HG02943 (cell line): ENCODE measurements around the gene GTF2A1.
A peak's percentile ranks its signal among the peaks of the same experiment; 100 is the strongest.
"Not testable (repeated sequence)": the region's sequence is repeated elsewhere in the genome, so short reads cannot be mapped to it uniquely, and the experiment has no call there.

Experiments
- ATAC-seq: cut with Tn5 transposase; IDR thresholded peaks from one replicate; pipeline ENCODE4 v1.9.1; 2021; ENCODE audit warnings: mild to moderate bottlenecking, low read depth, moderate library complexity; ENCODE audit not compliant: unreplicated experiment

Gene GTF2A1

GRCh38 chr14:81234278-81234677 lies 13.5 kb upstream of the GTF2A1 start:
- no peak for ATAC-seq

DNA sequence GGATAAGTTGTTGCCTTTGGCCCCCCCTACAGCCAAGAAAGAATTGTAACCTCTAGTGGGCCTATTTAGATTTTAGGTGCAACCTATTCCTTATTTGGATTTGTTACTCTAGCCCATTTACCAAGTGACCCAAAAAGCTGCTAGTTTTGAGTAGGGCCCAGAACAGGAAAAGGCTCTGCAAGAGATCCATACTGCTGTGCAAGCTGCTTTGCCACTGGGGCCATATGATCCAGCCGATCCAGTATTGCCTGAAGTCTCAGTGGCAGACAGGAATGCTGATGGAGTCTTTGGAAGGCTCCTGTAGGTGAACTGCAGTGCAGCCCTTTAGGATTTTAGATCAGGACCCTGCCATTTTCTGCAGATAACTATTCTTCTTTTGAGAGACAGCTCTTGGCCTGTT lies 12.9 kb upstream of the GTF2A1 start:
- no peak for ATAC-seq

GRCh38 chr14:81231540-81231939 lies 10.8 kb upstream of the GTF2A1 start:
- no peak for ATAC-seq

DNA sequence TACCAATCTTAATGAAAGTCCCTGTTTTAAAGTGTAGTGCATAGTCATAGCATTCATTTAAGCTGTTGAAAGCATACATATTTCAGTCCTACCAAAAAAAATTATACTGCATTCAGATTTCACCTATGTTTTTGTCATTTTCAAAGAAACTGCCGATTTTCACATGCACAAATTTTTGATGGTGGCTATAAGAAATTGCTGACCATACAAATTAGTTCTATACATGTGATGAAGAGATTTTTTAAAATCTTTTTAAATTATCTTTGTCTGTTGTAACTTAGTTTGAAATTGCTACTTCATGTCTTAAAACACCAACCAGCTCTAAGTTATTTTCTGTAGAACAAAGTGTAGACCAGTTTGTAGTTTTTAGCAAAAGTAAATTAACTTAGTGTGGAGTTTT lies 3.5 kb upstream of the GTF2A1 start:
- no peak for ATAC-seq

DNA sequence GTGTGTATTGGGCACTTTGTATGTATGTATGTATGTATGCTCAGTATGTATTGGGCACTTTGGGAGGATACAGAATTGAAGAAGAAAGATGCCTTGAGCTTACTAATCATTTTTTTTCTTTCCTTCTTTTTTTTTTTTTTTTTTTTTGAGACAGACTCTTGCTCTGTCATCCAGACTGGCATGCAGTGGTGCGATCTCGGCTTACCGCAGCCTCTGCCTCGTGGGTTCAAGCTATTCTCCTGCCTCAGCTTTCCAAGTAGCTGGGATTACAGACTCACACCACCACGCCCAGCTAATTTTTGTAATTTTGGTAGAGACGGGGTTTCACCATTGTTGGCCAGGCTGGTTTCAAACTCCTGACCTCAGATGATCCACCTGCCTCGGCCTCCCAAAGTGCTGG lies 3.0 kb upstream of the GTF2A1 start:
- not testable (repeated sequence) for ATAC-seq

GRCh38 chr14:81222691-81223090 lies 1.9 kb upstream of the GTF2A1 start:
- no peak for ATAC-seq

GRCh38 chr14:81222126-81222525 lies 1.4 kb upstream of the GTF2A1 start:
- ATAC-seq, result no peak

DNA sequence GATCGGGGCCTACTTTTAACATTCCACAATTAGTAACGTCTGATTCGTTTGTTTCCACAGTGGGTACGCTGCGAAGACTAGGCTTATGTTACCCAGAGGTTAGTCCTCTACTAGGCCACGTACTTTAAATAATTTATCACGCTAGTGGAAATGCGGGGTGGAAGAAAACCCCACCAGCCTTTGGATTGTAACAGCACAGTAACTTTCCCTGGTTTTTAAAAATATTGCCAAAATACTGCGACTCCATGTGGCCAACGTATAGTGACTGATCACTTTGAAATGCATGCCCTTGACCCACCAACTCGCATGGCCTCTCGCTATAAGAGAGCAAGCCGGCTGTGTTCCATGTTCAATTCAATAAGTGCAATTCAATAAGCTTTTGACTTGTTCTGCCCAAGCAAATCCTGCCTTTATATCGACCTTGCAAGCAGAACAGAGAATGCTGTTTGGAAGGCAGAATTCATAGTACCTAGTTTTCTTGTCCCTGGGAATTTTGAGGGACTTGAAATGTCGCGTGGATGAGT lies 882 bp upstream of the GTF2A1 start:
- ATAC-seq, result no peak

DNA sequence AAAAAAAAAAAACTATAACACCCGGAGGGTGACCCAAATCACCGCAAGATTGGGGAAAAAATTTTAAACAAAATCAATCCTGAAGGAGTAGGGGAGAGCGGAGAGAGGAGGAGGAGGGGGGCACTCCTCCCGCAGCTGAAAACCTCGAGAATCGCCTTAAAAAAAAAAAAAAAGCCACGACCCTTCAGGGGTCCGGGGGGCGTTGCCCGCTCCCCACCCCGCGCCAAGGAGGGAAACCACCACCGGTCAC lies 254 bp downstream of the GTF2A1 start:
- ATAC-seq, result no peak

- ATAC-seq, result no peak
Observed at GRCh38 chr14:81219759-81220579, 790 bp downstream of the GTF2A1 start.

- ATAC-seq, result peak; percentile 57
Observed at GRCh38 chr14:81219210-81219758, 1.5 kb downstream of the GTF2A1 start.

- ATAC-seq, result peak; percentile 66
Observed at GRCh38 chr14:81211844-81212243, 8.9 kb downstream of the GTF2A1 start.

- ATAC-seq, result no peak
Observed at GRCh38 chr14:81209167-81209836, 11.5 kb downstream of the GTF2A1 start.

DNA sequence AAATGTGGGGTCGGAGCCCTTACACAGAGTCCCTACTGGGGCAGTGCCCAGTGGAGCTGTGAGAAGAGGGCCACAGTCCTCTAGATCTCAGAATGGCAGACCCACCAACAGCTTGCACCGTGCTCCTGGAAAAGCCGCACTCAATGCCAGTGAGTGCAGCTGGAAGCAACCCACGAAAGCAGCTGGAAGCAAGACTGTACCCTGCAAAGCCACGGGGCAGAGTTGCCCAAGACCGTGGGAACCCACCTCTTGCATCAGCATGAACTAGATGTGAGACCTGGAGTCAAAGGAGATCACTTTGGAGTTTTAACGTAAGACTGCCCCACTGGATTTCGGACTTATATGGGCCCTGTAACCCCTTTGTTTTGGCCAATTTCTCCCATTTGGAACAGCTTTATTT lies 12.3 kb downstream of the GTF2A1 start:
- ATAC-seq, result no peak

DNA sequence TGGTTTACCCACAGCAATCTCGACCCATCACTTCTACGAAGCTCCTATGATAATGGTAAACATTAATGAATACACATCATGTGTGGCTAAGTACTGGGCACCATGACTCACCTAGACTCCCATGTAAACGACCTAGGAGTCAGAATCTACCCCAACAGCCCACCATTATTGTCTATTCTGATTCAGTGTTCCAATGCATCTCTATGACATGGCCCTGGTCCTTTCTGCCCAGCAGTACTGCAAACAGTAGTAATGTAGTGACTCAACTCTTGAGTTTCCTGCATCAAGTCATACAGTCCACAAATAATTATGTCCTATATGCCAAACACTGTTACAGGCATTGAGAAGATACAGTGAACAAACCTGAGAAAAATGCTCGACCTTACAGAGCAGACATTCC lies 14.6 kb downstream of the GTF2A1 start:
- no peak for ATAC-seq

DNA sequence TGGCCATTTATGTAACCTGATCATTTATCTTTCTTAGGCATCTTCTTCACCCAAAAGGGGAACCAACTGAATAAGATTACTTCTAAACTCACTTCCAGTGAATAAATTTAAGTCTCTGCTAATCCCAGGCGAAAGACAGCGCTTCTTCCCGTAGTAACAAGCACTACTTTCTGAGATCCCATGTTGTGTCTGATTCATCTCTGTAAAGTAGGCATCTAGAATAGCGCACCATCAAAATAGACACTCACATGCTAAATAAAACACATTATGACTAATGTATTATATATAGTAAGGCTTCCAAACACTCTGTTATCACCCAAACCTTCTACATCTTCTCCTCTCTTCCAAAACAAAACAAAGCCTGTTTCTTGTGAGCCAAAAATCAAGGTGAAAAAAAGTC lies 15.1 kb downstream of the GTF2A1 start:
- no peak for ATAC-seq

GRCh38 chr14:81200054-81200453 lies 20.7 kb downstream of the GTF2A1 start:
- ATAC-seq, result no peak

- no peak for ATAC-seq
Observed at GRCh38 chr14:81199084-81199483, 21.7 kb downstream of the GTF2A1 start.

DNA sequence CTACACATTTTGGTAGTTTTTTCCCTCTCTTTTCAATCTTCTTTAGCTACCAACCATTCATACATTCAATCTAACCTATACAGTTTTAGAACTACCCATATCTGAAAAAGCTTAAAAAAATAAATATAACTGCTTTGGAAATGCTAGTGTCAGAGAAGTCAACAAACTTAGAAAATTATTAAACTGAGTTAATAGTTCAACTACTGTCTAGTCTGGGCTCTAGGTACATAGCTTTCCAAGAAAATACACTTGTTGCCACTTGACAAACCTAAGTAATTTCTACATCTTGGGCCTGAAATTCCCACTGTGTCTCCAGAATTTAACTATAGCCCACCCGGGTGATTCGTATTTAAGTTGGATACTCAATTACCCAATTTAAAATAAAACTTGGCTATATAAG lies 22.1 kb downstream of the GTF2A1 start:
- no peak for ATAC-seq

DNA sequence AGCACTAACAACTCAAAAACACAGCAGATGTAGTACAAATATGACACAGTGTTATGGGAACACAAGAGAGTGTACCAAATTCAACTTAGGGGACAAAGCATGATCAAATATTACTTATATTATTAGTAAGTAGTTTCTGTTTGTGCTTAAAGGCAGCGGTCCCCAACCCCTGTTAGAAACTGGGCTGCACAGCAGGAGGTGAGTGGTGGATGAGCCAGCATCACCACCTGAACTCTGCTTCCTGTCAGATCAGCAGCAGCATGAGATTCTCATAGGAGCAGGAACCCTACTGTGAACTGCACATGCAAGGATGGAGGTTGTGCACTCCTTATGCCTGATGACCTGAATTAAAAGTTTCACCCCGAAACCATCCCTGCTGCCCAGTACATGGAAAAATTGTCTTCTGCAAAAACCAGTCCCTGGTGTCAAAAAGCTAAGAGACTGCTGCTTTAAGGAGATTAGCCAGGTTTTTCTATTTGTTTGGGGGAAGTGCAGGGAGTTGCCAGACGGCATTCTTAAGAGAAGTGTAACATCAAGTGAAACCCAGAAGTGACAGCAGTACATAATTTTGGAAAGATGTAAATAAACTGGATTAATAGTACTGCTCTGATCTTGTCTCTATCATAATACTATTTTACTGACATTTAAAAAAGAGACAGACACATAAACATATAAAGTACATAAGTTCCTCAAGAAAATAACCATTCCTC lies 26.7 kb downstream of the GTF2A1 start:
- no peak for ATAC-seq

- ATAC-seq, result no peak
Observed at GRCh38 chr14:81192594-81192993, 28.2 kb downstream of the GTF2A1 start.
